ENCODE measurements around the gene KRTAP10-12.

KRTAP10-12 gene

GRCh38 chr21:44712203-44713028 is 15.4 kb downstream of the KRTAP10-12 start:
- DNase-seq = no peak

- DNase-seq = no peak
Measured at GRCh38 chr21:44713130-44713529, 16.2 kb downstream of the KRTAP10-12 start.

- DNase-seq = no peak
Measured at GRCh38 chr21:44713846-44714245, 16.9 kb downstream of the KRTAP10-12 start.

GRCh38 chr21:44714905-44715304 is 17.9 kb downstream of the KRTAP10-12 start:
- no peak for DNase-seq

- no peak for DNase-seq
Measured at GRCh38 chr21:44716984-44717383, 20.0 kb downstream of the KRTAP10-12 start.

- DNase-seq = no peak
Measured at GRCh38 chr21:44718093-44718492, 21.1 kb downstream of the KRTAP10-12 start.

GRCh38 chr21:44718571-44718970 is 21.6 kb downstream of the KRTAP10-12 start:
- DNase-seq = no peak

GRCh38 chr21:44720170-44720569 is 23.2 kb downstream of the KRTAP10-12 start:
- no peak for DNase-seq

GRCh38 chr21:44722731-44723130 is 25.8 kb downstream of the KRTAP10-12 start:
- no peak for DNase-seq

GRCh38 chr21:44723177-44724131 is 26.5 kb downstream of the KRTAP10-12 start:
- DNase-seq = no peak

- no peak for DNase-seq
Measured at GRCh38 chr21:44724196-44724595, 27.2 kb downstream of the KRTAP10-12 start.

GRCh38 chr21:44724926-44725325 is 28.0 kb downstream of the KRTAP10-12 start:
- DNase-seq = no peak

- DNase-seq = no peak
Measured at GRCh38 chr21:44726826-44727225, 29.9 kb downstream of the KRTAP10-12 start.

GRCh38 chr21:44727321-44727720 is 30.3 kb downstream of the KRTAP10-12 start:
- DNase-seq = no peak

- no peak for DNase-seq
Measured at GRCh38 chr21:44727757-44728156, 30.8 kb downstream of the KRTAP10-12 start.

GRCh38 chr21:44728716-44729115 is 31.7 kb downstream of the KRTAP10-12 start:
- DNase-seq = no peak

- no peak for DNase-seq
Measured at GRCh38 chr21:44729336-44730027, 32.5 kb downstream of the KRTAP10-12 start.

- DNase-seq = no peak
Measured at GRCh38 chr21:44730028-44730395, 33.0 kb downstream of the KRTAP10-12 start.

GRCh38 chr21:44730951-44731579 is 34.1 kb downstream of the KRTAP10-12 start:
- DNase-seq = no peak

GRCh38 chr21:44732263-44732662 is 35.3 kb downstream of the KRTAP10-12 start:
- DNase-seq = no peak

GRCh38 chr21:44732956-44733355 is 36.0 kb downstream of the KRTAP10-12 start:
- no peak for DNase-seq

GRCh38 chr21:44734026-44734745 is 37.2 kb downstream of the KRTAP10-12 start:
- DNase-seq = no peak
